HG03460 (cell line): Measurements from ENCODE around the gene SPG21.

Experiments
- ATAC-seq: cut with Tn5 transposase; IDR thresholded peaks from one replicate; pipeline ENCODE4 v1.9.1; 2021; ENCODE audit not compliant: unreplicated experiment

SPG21 gene

DNA sequence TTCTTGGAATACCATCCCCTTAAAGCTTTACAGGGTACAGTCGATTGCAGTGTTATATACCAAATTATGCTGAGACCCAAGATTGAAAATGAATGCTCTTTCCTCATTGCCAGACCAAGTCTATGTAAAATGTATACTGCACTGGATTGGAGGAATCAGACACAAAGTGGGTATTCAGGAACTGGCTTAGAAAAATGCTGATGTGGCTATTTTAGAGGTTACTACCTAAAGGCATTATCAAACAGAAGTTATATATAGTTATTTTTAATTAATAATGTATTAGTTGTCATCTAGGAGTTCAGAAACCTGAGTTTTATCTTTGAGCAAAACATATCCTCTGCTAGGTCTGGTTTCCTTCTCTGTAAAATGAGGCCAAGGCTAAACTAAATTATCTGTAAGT, 3.6 kb upstream of the SPG21 start:
- no peak for ATAC-seq

DNA sequence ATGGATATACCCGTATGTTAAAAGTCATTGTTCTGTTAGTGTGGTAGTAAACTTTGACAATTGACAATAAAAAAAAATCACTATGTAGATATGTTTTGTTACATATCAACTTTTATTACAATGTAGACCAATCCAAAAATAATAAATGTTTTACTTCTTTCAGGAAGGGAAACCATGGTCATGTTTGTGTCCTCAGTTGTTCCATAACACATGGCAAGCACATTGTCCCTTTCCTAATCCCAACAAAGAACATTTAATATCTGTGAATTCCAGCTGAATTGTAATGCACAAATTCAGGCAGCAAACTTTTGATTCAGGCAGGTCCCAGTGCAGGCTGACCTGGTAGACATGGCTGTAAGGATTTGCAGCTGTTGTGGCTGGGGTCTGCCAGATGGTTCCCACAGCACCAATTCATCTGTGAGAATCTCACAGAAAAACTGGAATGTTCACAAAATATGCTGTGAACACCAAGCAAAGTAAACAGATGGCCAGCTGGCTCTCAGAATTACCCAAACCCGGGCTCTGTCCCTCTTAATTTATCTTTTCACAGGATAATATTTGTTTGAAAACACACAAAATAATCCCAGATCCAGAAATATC, 1.9 kb upstream of the SPG21 start:
- ATAC-seq = no peak

DNA sequence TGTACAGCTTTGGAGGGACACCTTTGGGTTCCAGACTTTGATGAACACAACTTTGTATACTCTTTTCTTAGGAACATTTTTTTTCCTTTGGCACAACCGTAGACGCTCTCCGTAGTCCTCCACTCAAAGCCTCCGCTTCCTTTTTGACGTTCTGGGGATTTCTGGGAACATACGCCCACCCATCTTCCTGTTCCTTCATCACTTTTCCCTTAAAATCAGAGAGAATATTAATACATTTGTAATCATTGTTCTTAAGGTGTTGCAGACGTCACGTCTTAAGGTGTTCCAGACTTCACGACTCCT, 405 bp upstream of the SPG21 start:
- no peak for ATAC-seq

DNA sequence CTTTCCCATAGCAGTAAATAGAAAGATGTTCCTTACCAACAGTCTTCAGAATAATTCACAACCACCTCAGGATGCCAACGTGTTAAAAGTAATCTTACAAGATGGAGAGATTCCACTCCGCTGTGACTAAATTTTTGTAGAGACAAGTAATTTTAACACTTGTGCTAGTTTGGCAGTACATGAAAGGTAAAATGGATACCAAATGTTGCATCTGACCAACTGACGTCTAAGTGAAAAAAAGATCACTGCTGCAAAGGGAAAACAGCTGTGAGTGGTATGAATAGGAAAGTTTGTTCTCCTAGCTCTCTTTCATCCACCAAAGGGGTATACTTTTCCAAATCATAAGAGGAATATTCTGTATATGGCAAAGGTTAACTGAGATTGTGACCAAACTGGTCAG, 2.6 kb downstream of the SPG21 start:
- no peak for ATAC-seq

DNA sequence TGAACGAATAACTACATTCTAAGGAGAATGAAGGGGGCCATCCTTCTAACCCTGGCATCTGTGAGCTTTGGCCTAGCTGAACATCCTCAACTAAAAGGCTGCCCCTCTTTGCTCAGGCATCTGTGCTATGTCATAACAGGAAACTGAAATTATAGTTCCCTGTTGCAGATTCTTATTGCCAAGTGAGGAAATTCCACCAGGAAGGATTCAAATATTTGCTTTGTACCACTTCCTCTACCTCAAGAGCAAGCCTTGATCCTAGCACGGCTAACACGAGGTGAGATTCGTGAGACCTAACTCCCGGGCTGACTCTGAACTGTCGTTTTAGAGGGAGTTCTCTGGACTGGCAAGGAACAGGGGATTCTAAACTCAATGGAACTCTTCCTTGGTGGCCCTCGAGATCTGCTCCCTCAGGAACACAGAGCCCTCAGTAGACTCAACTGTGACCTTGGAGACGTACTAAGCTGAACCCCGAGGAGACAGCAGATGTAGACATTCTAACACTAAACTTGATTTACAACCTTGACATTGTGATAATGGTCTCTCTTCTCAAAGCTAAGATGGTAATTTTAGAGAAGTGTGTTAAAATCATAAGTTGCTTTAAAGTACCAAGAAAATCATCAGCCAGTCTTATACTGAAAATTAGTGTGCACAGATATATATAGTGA, 4.2 kb downstream of the SPG21 start:
- ATAC-seq = no peak

DNA sequence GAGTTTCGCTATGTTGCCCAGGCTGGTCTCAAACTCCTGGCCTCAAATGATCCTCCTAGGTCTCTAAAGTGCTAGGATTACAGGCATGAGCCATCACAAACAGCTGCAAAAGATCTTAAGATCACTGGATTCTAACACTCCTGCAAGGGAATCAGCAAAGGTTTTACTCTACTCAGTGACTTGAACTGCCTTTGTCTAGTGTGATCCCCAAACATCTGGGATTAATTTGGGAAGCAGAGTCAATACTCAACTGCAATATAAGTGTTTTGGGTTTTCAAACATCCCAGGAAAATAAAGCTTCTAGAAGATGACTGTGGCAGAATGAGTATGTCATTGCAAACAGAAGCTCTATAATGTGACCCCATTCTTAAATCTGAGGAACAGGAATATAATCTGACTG, 7.2 kb downstream of the SPG21 start:
- no peak for ATAC-seq

DNA sequence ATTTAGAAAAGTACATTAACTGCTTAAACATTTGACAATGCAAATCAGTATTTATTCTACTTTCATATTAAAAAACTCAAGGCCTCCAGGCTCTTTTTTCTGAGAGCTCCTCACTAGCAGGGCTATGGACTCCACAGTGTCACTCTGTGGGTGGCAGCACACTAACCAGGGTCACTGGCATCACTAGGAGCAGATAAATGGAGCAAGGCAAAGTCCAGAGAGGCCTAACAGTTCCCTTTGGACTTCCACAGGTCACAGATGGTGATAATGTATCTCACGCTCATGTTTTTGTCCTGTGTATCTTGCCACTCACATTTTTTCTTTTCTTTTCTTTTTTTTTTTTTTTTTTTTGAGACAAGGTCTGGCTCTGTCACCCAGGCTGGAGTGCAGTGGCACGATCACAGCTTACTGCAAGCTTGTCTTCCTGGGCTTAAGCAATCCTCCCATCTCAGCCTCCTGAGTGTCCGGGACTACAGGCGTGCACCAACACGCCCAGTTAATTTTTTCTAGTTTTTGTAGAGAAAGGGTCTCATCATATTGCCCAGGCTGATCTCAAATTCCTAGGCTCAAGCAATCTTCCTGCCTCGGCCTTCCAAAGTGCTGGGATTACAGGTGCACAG, 7.8 kb downstream of the SPG21 start:
- no peak for ATAC-seq

DNA sequence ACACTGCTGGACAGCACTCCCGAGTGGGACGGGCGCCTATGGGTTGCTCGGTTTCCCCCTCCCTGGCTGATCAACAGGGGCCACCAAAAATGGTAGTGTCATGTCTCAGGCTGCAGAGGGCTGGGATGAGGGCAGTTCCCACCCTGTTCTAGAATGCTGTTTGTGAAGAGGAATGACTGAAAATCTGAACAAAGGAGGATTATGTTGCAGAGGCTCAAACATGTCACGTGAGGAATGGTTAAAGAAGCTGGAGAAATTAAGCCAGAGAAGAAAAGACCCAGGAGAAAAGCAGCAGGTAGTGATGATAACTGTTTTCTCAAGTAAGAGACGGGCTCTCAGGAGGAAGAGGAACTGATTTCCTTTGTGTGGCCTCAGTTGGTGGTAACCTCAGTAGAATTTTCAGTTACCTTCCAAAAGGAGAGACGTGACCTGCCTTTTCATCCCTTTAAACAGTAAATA, 10.4 kb downstream of the SPG21 start:
- ATAC-seq = no peak

DNA sequence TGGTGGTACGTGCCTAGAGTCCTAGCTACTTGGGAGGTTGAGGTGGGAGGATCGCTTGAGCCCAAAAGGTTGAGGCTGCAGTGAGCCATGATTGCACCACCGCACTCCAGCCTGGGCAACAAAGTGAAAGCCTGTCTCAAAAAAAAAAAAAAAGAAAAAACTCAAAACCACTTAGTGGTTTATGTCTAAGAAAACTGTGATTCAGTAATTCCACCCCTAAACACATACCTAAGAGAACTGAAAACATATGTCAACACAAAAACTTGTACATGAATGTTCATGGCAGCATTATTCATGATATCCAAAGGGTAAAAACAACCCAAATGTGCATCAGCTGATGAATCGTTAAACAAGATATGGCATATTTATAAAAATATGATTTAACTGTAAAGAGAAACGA, 14.3 kb downstream of the SPG21 start:
- no peak for ATAC-seq

DNA sequence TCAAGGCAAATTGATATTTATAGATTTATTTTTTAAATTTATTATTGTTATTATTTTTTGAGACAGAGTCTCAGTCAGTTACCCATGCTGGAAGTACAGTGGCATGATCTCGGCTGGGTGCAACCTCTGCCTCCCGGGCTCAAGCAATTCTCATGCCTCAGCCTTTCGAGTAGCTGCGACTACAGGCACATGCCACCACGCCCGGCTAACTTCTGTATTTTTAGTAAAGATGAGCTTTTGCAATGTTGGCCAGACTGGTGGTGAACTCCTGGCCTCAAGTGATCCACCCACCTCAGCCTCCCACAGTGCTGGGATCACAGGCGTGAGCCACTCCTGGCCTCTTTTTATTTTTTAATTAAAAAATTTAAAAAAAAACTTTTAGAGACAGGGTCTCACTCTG, 19.0 kb downstream of the SPG21 start:
- ATAC-seq = no peak

DNA sequence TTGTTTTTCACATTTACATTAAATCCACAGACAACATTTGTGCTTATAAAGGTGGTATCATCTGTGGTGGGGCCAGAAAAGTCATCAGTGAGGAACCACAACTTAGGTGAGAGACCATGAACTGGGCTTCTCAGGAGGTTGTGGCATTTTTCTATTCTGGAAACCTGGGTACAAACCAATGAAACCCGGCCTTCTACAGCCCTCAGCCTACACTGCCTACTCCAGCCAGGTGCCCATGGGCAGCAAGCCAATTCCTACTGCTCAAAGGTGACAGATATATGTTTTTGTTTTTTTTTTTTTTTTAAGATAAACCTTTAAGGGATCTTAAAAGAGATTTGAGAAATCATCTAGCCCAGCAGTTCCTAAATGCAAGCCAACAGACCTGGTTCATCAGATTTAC, 20.3 kb downstream of the SPG21 start:
- no peak for ATAC-seq

DNA sequence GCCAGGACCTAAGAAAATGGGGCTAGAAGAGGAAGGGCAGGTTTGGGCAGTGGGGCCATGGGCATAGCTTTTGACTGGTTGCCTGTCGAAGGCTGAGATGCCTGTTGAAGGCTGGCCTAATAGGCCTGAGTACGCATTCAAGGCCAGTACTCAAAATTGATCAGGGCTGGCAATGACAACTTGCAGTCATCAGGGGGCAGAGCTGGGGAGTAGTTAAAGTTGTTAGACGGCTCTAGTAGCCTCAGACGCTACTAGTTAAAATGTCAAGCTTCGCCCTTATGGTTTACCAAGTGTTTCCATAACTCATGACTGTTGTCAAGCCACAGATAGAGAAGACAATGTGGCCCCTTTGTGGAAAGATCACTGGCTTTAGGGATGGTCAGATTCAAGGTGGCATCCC, 28.7 kb downstream of the SPG21 start:
- ATAC-seq = no peak

DNA sequence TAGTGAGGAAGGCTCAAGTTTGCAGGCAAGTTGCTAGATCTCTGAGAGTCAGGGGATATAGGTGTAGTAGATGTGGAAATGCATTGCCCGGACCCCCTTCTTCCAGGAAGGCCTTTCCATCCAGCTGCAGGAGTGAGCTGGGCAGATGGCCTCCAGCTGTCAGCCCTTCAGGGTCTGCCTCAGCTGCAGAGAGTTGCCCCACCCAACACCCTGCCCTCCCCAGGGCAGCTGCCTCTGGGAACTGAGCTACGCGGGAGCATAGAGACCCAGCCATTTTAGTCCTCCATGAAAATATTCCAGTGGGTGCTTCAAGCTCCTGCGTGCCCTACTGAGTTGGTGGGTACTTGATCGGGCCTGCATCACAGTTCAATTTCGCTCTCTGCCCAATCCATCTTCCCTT, 29.6 kb downstream of the SPG21 start:
- no peak for ATAC-seq

DNA sequence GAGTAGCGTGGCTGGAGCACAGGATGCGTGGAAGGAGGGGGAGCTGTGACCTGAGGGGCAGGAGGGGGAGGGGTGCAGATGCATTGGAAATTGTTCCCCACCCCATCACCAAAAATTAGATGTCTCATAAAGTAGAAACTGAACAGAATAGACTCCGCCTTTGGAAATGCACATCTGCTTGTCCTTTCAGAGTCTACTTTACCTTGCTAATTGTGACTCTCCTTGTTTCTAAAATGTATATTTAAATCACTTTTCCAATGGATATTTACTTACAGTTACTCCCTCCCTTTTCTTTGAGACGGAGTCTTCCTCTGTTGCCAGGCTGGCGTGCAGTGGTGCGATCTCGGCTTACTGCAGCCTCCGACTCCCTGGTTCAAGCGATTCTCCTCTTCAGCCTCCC, 30.6 kb downstream of the SPG21 start:
- no peak for ATAC-seq

DNA sequence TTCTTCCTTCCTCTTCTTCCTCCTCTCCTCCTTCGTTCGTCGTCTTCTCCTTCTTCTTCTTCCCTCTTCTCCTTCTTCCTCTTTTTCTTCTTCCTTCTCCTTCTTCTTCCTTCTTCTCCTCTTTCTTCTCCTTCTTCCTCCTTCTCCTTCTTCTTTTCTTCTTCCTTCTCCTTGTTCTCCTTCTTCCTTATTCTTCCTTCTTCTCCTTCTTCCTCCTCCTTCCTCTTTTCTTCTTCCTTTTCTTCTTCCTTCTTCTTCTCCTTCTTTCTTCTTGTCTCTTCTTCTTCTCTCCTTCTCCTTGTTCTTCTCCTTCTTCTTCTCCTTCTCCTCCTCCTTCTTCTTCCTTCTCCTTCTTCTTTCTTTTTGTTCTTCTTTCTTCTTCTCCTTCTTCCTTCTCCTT, 35.3 kb downstream of the SPG21 start:
- ATAC-seq = no peak

DNA sequence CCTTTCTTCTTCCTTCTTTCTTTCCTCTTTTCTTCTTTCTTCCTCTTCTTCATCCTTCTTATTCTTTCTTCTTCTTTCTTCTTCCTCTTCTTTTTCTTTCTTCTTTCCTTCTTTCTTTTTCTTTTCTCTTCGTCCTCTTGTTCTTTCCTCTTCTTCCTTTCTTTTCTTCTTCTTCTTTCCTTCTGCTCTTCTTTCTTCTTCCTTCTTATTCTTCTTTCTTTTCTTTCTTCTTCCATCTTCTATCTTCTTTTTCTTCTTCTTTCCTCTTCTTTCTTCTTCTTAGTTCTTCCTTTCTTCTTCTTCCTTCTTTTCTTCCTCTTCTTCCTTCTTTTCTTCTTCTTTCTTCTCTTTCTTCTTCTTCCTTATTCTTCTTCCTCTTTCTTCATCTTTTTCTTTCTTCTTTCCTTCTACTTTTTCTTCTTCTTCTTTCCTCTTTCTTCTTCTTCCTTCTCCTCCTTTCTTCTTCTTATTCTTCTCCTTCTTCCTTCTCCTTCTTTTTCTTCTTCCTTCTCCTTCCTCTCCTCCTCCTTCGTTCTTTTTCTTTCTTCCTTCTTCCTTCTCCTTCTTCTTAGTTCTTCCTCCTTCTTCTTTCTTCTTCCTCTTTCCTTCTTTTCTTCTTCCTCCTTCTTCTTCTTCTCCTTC, 37.8 kb downstream of the SPG21 start:
- no peak for ATAC-seq

DNA sequence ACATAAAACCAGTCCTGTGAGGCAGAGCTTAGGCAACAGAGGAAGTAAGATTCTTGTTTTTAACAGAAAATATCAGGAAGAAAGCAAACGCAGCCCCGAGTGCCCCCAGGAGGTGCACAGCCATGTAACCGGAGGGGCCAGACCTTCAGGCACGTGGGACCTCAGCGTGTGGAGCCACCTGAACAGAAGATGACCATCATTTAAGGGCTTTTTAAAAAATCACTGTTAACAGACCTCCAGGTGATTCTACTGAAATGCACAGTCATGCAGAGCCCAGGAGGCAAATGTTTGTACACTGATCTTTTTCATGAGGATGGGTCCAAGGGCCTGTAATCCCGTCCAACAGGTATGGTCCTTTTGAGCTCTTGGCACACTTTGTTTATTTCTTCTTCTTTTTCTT, 38.8 kb downstream of the SPG21 start:
- ATAC-seq = no peak

DNA sequence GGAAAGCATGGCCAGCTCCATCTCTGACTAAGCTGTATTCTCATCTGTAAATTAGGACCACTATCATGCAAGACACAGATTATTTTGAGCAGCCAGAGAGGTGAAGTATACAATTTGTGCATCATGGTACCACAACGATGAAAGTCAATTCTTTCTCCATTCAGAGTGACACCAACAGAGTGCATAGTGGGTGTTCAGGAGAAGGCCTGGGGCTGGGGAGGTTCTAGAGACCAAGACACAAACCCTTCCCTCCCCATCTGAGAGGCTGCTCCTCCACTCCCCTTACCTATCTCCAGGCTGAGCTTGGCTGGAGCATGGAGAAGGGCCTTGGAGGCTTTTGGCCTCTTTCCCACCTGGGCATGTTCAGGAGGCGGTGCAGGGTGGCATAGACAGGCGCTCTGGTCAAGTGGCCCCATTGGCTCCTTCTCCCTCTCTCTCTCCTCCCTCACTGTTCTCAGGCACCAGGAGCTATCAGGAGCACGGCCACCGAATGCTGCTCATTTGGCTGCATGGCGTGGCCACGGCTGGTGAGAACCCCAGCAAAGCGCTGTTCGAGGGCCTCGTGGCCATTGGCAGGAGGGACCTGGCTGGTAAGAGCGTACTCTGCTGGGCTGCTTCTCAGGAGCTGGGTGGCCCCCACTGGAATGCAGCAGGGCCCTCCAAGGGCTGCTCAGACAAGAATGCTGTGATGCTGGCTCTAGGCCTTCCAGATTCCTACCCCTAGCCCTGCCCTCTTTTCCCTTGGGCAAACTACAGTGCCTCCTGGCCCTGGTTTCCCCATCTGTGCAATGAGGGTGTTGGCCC, 40.1 kb downstream of the SPG21 start:
- no peak for ATAC-seq

DNA sequence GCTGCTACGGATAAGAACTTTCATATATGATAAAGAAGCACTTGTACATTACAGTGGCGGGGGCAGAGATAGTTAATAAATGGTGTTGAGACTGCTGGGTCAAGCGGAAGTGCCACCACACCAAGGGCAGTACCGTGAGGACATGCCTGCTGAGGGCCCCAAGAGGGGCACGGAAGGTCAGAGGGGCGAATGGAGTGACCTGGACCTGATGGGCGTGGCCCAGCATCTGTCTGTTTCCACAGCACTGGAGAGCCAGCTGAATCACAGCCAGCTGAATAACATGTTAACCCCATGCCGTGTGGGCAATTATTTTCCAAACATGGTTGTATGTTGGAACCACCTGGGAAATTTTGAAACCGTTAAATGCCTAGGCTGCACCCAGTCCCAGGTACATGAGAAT, 40.8 kb downstream of the SPG21 start:
- no peak for ATAC-seq

DNA sequence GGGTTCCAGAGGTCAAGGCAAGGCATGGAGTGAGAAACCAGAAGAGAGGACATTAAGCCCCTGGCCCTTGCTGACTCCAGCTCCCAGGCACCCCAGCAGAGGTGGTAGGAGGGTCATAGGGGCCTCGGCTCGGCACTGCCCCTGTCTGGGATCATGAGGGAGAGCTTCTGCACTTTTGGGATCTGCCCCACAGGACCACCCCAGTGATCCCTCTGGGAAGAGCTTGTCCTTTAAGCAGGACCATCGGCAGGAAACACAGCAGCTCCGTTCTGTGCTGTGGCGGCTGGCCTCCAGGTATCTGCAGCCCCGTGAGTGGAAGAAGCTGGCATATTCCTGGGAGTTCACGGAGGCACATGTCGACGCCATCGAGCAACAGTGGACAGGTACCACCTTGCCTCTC, 42.5 kb downstream of the SPG21 start:
- ATAC-seq = no peak

DNA sequence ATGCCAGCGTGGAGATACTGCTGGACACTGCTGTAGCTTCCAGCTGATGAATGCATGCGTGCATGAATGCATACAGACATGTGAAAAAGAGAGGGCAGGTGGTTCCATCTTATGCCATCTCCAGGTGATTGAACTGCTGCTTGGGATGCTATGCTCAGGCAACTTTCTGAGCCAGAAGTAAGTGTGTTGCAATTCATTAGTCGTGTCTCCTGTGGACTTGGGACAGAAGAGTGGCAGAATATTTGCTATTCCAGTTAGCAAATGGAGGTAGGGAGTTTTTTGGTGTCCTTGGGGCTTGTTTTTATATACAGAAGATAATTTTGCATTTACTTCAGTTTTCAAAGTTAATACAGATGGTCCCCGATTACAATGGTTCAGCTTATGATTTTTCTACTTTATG, 44.8 kb downstream of the SPG21 start:
- no peak for ATAC-seq
